Sigmoid colon (tissue), 4 donors: Measurements from ENCODE around the gene HTRA3.

Experiments
- CTCF ChIP-seq, 4 experiments: fragments of 450-650 bp in 3 of 4; fragments of 200-600 bp in 1 of 4; IDR thresholded peaks; one replicate each; pipeline ENCODE4 v1.5.1; 2016 to 2019; ENCODE audit warnings: antibody characterized with exemption in 4 of 4, mild to moderate bottlenecking in 3 of 4, moderate library complexity in 2 of 4
- EP300 ChIP-seq, 4 donors: sonication (generic); formaldehyde crosslinking; IDR thresholded peaks; one replicate each; pipeline ENCODE4 v1.6.1; 2017; ENCODE audit warnings: antibody characterized with exemption in 4 of 4
- POLR2A ChIP-seq, 2 donors: fragments of 450-650 bp; IDR thresholded peaks; one replicate each; pipeline ENCODE4 v1.6.1; 2016; ENCODE audit warnings: antibody characterized with exemption in 2 of 2, mild to moderate bottlenecking in 2 of 2, moderate library complexity in 2 of 2

- TF ChIP-seq POLR2A (IDR thresholded peaks at IDR 0.05) (no peak), CTCF (IDR thresholded peaks at IDR 0.05) (no peak), EP300 (IDR thresholded peaks at IDR 0.05) (no peak)
Measured at GRCh38 chr4:8257854-8258253, 11.7 kb upstream of the HTRA3 start.
